Activated CD8-positive, alpha-beta memory T cell treated with anti-CD3 and anti-CD28 coated beads, Interleukin-2, amount 50 U/mL, for 24 hours (primary cell): ENCODE data around the gene CFAP221.

ENCODE experiments used
- DNase-seq: peaks from one replicate; pipeline ENCODE4 v3.0.0-alpha.2; 2020; ENCODE audit errors: extremely low read depth

CFAP221 gene

GRCh38 chr2:119698246-119698645, 154.0 kb downstream of the CFAP221 start:
- no peak for DNase-seq

GRCh38 chr2:119699016-119699606, 154.9 kb downstream of the CFAP221 start:
- DNase-seq: no peak

DNA sequence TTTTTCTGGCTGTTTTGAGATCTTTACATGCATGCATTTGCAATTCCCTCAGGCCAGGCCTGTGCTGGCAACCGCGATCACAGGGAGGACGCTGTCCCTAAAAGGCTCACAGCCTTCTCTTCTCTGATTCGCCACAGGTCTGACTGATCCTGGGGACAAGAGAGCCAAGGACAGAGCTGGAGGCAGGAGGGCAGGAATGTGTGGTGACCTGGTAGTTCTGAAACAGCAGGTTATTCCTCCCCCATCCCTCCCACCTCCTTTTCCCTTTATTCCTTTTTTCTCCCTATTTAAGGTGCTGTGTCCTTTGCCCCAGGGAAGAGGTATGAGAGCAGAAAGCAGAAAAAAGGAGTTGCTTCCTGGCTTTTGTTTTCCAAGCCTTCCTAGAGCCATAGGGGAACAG, 156.6 kb downstream of the CFAP221 start:
- DNase-seq: no peak

DNA sequence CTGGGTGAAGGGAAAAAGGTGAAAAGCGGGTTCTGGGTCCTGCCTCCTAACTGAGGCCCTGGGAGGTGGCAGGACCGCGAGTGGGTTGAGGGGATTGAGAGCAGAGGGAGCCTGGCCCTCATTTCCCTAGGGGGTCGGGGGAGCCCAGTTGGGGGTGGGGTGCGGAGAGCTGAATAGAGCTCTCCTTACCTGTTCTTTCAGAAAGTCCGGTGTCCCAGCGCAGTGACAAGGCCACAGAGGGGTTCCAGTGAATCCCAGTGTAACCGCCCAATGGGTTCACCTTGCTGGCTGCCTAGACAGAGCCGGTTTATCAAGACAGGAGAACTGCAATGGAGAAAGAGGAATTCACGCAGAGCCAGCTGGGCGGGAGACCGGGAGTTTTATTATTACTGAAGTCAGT, 157.1 kb downstream of the CFAP221 start:
- DNase-seq: no peak

DNA sequence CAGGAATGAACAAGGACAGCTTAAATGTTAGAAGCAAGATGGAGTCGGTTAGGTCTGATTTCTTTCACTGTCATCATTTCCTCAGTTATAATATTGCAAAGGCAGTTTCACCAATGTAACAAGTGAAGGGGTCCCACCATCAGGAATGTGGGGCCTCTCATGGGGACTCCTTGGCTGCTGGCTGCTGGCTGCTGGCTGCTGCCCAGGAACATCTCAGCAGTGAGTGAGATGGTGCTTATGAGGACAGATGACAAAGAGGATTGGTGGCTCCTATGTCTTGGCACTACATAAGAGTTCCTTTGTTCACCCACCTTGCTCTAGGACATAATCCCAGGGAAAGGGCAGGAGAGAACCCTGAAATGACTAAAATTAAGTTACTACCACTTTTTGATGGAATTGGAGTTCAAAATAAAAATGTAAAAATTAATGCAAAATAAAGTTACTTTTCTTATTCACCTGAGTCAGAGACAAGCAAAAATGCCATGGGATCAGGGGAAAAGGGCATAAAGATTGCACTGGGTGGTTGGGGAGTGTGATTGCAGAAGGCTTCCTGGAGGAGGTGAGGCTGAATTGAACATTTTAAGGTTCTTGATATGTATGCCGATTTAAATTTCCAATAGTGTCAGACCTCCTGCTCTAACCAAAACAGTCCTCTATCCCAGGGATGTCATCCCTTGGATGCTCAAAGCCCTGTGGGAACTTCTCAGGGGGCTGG, 158.1 kb downstream of the CFAP221 start:
- DNase-seq: no peak

GRCh38 chr2:119702918-119703401, 158.7 kb downstream of the CFAP221 start:
- DNase-seq: peak; percentile 31

GRCh38 chr2:119703526-119703925, 159.3 kb downstream of the CFAP221 start:
- no peak for DNase-seq

- DNase-seq: no peak
These were observed 160.4 kb downstream of the CFAP221 start for GRCh38 chr2:119704670-119705120.

- no peak for DNase-seq
These were observed 162.0 kb downstream of the CFAP221 start for GRCh38 chr2:119706221-119706620.
